Measurements from ENCODE around the gene MAMDC4.
A peak's percentile ranks its signal among the peaks of the same experiment; 100 is the strongest.
"Not testable (repeated sequence)": the region's sequence is repeated elsewhere in the genome, so short reads cannot be mapped to it uniquely, and the experiment has no call there.

The MAMDC4 gene

DNA sequence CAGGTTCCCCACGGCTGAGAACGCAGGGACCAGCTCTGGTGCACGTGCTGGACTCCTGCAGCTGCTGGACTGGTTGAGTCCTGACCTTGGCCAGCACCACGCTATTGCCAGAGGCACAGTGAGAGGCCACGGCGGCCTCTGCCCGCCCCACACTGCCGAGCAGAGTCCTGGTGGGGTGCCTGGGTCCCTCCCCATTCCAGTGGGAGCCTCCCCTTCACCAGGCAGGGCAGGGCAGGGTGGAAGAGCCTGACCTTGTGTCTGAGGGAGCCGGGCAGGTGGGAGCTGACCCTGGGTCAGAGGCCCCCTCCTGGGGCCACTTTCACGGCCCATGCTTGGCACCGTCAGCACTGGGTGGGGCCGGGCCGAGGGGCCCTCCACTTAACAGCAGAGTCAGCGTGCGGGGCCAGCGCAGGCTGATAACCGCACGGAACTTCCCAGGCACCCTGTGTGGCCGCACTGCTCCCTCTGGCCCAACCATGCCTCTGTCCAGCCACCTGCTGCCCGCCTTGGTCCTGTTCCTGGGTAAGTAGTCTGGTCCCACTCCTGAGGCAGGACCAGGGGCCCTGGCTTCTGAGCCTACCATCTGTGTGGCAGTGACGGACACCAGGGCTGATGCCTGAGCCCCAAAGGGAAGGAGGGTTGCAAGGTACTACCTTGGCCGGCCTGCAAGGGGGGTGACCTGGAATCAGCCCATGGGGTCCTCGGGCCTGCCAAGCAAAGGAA is at the start of gene MAMDC4:
Gene MAMDC4, plus strand, starts transcription at position 406 of the 723 bp plus-strand sequence. Its CDS starts 71 bp downstream, at position 477.
- DNase-seq = no peak

DNA sequence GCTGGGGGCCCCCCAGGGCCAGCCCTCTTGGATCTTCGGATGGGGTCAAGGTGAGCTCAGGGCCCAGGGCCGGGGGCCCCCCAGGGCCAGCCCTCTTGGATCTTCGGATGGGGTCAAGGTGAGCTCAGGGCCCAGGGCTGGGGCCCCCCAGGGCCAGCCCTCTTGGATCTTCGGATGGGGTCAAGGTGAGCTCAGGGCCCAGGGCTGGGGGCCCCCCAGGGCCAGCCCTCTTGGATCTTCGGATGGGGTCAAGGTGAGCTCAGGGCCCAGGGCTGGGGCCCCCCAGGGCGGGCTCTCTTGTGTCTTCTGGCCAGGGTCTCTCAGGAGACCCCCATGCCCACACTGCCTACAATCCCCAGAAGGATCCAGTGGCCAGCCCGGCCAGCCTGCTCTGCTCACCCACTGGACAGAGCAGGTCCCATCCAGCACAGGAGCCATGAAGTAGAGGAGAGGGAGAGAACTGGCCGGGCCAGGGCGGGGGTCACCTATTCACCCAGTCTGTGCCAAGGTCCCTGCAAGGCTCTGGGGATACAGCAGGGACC is 49.1 kb upstream of the MAMDC4 start:
- not testable (repeated sequence) for DNase-seq

DNA sequence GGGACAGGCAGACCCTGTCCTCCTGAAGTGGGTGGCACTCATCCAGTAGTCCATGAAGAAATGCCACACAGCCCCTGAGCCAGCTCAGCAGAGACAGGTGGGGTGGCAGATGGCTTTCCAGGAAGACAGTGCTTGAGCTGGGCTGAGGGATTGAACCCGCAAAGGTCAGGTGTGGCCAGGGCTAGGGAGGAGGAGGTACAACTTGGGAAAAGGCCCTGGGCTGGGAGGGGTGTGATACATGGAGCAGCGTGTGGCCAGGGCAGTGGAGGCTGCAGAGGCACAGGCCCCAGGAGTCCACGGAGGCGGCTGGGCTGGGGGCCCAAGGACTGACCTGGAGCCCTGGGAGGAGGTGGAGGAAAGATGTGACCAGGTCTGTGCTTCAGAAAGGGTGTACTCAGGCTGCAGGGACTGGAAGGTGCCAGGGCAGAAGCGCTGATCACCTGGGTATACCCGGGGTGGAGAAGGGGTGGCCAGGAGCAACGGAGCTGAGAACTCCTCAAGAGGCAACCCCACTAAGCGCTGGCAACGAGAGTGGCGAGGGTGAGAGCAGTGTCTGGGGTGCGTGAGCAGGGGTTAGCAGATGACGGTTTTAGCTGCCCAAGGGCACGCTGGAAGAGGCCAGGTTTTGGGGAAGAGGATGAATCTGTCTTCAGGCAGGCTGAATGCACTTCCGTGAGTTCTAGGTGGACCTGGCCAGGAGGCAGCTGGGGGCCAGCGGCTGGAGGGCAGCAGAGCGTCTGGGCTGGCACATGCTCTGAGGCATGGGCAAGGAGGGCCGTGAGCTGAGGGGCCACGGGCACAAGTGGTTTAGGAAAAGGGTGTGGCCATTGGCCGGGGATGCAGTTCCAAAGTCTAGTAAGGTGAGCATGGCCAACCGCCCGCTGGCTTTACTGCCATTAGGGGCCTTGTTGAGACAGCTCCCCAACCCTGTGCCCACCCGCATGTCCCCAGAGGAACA is 48.3 kb upstream of the MAMDC4 start:
- DNase-seq = no peak

DNA sequence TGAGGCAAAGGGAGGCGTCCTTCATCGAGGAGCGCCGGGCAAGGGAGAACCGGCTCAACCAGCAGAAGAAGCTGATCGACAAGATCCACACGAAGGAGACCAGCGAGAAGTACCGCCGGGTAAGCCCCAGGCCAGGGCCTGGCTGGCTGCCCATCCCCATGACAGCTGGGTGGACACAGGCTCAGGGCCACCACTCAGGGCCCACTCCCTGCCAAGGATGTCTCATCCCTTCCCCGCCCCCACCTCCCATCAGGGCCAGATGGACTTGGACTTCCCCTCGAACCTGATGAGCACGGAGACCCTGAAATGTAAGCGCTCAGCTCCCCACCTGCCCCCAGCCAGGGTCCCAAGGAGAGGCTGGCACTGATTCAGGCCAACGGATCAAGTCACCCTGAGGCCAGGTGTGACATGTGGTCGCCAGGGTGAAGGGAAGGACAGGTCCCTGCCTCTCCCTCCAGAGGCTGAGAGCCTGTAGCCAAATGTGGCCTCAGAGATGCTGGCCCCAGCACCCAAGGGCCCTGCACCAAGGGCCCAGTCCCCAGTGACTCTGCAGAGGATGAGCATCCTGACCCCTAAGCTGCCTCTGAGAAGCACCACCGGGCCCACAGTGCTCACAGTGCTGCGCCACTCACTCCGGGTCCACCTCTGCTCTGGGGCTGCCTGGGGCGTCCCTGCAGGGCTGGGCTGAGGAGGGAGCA is 47.5 kb upstream of the MAMDC4 start:
- DNase-seq = no peak

DNA sequence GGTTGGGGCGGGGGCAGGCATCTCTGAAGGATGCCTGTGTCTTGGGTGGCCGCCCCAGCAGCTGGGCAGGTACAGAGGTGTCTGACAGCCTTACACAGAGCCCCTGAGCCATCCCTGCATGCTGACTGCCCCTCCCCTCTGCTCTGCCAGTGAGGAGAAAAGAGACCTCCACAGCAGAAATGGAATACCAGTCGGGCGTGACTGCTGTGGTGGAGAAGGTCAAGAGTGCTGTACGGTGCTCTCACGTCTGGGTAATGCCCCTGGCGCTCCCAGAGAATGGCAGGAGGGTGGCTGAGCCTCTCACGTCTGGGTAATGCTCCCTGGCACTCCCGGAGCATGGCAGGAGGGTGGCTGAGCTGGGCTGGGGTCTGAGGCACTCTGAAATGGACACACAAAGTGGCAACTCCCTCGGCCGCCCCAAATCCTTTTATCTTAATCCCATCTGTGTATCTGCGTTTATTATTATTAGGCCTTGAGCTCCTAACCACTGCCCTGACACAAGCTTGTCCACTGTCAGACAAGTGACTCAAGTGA is 46.9 kb upstream of the MAMDC4 start:
- DNase-seq = no peak

DNA sequence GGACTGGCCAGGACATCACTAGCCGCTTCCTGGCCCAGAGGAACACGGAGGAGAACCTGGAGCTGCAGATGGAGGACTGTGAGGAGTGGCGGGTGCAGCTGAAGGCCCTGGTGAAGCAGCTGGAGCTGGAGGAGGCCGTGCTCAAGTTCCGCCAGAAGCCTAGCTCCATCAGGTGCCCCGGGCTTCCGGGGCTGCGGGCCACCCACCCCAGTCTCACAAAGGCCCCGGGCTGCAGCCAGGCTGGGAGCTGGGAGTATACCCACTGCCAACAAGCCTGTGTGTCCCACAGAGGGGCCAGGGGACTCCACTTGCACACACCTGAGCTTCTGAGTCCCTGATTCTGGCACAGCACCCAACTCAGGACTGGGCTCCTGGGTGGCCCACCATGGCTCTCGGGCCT is 46.1 kb upstream of the MAMDC4 start:
- DNase-seq = no peak

DNA sequence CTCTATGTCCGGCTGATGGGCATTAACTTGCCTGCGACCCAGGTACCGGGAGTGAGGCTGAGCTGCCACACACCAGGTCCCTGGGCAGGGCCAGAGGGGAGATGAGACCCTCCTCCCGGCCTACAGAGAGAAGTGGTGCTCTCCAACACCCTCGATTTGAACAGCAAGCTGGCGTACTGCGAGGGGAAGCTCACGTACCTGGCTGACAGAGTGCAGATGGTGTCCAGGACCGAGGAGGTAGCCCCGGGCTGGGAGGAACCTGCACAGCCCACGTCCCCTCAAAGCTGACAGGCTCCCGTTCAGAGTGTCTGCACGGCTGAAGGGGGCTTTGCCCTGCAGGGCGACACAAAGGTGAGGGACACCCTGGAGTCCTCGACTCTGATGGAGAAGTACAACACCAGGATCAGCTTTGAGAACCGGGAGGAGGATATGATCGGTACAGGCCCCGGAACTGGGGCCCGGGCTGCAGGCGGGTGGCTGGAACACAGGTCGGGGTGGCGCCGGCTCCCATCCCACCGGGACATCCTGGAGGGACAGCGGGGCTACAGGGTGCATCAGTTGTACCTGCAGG is 45.4 kb upstream of the MAMDC4 start:
- no peak for DNase-seq

DNA sequence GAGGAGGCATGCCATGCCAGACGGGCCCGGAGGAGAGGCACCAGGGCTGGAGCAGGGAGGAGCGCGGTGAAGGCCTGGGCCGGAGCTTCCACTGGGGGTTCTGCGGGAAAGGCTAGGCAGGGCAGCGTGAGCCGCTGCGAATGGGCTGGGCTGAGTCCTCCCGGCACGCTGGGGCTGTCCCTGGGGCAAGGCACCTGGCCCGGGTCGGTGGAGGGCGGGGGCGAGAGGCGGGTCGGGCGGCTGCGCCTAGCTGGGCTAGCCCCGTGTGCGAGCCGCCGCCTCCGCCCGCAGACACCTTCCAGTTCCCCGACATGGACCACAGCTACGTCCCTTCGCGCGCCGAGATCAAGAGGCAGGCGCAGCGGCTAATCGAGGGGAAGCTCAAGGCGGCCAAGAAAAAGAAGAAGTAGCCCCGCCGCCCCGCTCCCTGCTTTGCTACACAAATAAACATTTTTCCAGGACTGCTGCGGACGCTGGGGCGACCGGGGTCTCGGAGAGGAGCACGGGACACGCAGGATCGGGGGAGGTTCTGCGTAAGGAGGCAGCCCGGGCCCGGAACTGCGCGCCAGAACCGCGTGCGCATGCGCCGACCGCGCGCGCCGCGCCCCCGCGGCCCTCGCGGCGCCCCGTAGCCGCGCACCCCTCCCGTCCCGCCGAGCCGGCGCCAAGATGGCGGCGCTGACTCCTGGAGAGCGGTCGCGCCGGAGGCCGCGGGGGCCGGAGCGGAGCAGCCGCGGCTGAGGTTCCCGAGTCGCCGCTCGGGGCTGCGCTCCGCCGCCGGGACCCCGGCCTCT is 44.7 kb upstream of the MAMDC4 start, which contains the start of gene RABL6:
Gene RABL6, plus strand, starts transcription at position 668 of the 794 bp plus-strand sequence. CDS start 249 bp downstream, outside the sequence.
- peak; percentile 83 to 86 for DNase-seq

DNA sequence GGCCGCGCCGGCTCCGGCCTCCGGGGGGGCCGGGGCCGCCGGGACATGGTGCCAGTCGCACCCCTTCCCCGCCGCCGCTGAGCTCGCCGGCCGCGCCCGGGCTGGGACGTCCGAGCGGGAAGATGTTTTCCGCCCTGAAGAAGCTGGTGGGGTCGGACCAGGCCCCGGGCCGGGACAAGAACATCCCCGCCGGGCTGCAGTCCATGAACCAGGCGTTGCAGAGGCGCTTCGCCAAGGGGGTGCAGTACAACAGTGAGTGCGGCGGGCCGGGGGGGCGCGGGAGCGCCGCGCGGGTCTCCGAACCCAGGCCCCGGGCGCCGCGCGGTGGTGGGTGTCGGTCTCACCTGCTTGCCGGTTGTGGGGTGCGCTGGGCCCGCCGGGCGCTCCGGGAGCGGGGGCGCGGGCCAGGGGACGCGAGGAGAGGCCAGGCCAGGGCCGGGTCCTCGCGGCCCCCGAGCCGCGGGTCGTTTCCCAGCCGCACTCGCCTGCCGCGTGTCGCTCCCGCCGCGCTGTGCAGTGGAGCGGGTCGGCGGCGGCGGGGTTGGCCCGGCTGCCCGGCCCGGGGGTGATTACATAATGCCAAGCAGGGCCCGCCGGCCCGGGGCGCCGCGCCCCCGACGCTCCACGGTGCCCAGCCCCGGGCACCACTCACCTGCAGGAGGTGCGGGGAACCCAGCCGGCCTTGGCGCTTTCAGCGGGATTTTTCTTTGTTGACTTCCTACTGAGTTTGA is 43.9 kb upstream of the MAMDC4 start:
- DNase-seq = peak; percentile 51 to 52

DNA sequence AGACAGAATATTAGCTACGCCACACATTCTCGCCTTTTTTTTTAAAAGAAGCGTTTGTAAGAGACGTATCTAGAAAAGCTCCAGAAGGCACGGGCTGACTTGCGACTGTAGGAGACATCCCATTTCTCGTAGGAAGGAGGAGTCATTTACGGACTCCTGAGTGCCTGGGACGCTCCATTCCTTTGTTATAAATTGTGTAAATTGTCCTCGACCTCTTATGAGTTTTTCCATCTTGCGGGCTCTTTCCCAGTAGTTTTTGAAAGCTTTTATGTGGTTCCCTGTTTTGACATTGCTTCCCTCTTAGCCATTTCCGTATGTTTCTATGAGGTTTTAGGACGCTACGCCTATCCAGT is 43.4 kb upstream of the MAMDC4 start:
- no peak for DNase-seq

DNA sequence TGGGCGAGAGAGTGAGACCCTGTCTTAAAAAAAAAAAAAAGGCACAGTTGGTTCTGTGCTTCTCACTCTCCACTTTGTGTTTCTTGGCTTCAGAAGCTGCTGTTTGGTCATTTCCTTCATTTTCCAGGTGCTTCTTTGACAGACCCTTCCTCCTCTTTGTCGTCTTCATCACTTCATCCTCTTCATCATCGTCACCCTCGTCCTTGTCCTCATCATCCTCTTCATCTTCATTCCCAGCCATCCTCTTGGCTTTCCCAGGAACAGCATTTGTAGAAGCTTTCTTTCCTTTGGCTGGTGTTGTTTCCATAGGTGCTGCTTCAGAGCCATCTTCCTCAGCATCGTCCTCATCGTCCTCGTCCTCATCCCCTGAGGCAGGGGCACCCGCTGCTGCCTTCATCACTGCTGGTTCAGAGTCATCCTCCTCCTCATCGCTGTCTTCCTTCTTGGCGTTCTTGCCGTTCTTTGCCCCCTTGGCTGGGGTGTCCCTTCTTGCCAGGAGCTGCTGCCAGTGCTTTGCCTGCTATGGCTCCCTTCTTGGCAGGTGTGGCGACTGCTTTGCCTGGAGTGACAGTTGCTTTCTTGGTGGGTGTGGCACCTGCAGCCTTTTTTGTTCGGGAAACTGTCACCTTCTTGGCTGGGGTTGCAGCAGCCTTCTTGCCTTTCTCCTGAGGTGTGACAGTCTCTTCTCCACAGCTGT is 37.3 kb upstream of the MAMDC4 start:
- no peak for DNase-seq

DNA sequence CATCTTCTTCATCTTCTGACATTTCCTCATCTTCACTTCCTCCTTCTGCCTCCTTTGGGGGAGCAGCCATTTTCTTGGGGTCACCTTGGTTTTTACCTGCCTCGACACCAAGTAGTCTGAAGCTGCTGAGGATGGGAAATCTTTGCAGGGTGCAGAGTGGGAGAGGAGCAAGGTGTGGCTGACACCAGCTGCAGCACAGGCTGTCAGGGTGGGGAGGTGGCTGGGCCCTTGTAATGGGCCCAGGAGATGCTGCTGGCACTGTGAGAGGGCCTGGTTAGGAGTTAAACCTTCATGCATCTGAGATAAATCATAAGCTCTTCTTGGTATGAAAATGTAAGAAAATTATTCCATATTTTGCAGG is 36.7 kb upstream of the MAMDC4 start:
- no peak for DNase-seq

DNA sequence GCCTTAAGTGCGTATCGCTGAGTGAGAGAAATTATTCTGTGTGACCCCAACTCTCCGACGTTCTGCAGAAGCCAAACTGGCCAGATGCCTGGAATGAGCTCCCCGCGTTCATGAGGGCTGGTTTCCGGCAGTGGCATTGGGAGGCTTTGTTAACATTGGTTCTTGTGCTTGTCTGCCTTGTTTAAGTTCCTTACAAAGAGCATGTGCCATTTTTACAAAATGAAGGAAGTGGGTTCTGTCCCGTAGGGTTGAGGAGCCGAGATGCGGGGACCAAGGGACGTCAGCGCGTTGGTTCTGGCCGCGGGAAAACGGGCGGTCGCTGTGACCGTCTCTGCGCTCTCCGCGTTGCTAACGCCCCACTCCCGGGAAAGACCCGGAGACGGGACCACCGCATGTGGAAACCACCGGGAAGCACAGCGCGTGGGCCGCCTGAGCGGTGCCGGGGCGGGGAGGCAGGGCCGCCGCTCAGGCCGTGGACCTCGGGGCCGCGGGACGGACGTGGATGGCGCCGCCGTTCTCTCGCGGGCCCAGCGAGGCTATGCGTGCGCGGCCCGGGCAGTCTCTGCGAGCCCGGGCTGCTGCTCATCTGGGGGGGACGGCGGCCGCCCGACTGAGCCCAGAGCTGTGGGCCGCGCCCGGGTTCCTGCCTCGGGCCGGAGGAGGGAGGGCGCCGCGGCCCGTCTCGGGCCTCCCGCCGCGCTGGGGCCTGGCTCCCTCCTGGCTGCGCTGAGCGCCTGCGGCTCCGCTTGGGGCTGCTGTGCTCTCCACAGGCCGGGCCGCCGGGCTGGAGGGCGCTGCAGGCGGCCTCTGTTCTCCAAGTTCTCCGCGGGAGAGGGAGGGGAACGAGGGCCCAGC is 30.9 kb upstream of the MAMDC4 start:
- no peak for DNase-seq

DNA sequence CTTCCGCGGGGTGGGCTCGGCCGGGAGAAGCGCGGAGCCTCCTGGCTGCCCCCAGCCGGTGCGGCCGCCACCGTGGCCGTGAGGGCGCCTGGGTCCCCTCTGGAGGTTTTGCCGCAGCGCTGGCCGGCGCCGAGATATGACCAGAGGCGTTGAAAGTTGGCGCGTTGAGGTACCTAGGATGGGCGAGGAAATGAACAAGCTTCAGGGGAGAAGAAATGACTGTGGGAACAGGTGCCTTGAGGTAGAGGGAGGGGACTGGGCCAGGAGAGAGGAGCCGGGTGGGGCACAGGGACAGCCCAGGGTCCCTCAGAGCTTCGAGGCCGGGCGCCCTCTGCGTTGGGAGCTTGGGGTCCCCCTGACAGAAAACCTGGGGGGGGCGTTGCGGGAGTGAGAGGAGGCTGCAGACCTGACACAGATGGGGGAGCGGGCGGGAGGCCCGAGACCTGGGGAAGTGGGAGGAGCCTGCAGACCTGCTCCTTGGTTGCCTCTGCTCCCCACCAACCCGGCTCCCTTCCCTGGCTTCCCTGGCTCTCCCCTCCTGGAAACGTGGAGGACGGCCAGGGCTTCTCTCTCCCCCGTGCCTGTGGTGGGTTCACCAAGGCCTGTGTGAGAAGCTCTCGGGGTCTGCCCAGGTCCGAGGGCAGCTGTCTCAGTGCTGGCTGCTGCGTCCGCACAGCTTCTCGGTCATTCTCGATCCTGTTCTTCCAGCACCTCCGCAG is 30.2 kb upstream of the MAMDC4 start:
- no peak for DNase-seq

DNA sequence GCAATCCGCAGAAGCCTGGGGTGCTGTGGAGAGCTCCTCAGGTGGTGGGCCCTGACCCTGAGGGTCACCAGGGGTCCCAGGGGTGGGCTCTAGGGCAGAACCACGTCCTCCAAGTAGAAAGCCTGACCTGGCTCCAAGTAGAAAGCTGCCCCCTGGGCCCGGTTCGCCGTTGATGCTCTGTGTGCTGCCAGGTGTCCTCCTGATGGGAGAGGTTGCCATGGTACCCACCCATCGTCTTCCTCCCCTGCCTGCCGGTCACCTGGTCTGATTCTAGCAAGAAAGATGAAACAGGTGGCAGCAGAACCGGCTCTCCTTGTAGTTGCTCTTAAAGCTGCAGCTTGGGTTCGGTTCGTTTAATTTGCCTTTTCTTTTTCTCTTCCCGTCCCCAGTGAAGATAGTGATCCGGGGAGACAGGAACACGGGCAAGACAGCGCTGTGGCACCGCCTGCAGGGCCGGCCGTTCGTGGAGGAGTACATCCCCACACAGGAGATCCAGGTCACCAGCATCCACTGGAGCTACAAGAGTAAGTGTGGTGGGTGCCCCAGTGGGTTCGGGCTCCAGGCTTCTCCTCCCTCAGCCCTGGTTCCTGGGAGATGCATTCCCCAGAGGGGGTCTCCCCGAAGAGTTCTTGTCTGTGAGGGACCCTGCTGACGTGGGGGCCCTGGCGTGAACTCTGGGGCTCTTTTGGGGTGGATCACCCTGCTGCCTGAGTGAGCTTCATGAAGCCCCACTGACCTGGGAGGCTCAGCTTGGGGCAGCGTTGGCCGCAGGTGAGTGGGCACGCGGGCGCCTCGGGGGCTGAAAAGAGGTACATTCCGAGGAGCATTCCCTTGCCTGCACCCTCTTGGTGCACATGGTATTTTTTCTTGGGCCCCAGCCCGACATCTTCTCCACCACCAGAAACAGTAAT is 28.8 kb upstream of the MAMDC4 start:
- DNase-seq = no peak

DNA sequence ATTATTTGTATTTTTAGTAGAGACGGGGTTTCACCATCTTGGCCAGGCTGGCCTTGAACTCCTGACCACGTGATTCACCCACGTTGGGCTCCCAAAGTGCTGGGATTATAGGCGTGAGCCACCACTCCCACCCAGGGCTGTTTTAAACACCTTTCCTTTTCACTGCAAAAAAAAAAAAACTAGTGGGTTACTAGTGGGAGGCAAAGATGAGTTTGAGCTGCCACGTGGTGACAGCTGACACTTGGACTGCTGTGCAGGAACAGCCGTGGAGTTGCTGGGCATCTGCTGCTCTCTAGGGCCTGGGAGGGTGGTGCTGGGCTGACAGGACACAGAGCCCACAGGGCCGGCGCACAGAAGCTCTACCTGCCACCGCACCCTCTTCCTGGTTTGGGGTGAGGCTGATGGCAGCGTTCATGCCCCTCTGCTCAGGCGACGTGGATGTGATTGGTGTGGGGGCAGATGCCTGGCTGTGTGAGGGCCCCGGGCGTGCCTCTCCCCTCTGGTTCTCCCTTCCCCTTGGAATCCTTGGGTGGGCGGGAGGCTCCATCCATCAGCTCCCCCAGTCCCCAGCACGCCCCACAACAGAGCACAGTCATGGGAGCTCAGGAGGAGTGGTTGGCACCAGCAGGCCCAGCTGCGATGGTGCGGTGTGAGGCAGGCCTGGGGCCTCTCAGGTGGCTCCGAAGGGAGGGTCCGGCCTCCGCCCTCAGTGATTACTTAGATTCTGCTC is 27.5 kb upstream of the MAMDC4 start:
- DNase-seq = no peak
